Tibial artery (tissue), 4 donors: ENCODE results near the gene SLC25A21.

Experiments used
- DNase-seq, 2 donors: peaks; one replicate each; pipeline ENCODE4 v3.0.0-alpha.2; 2019
- H3K27ac ChIP-seq, 2 donors: fragments of 200-600 bp; sonication (generic) in 1 of 2; 1 replicate in 1 of 2; 2 replicates in 1 of 2; pipeline ENCODE4 v1.5.1; 2018 to 2019; ENCODE audit warnings: mild to moderate bottlenecking in 1 of 2
- H3K27me3 ChIP-seq, 2 donors: fragments of 200-600 bp; sonication (generic) in 1 of 2; one replicate each; pipeline versions ENCODE4 v1.5.1 to v1.6.0; 2016 to 2019
- H3K36me3 ChIP-seq, 3 donors: fragments of 200-600 bp; sonication (generic) in 2 of 3; one replicate each; pipeline ENCODE4 v1.5.1; 2016 to 2019; ENCODE audit warnings: mild to moderate bottlenecking in 2 of 3
- H3K4me1 ChIP-seq, 4 donors: fragments of 200-600 bp; sonication (generic) in 2 of 4; 1 replicate in 3 of 4; 2 replicates in 1 of 4; pipeline ENCODE4 v1.5.1; 2016 to 2019
- H3K4me3 ChIP-seq, 2 donors: fragments of 200-600 bp; sonication (generic) in 1 of 2; 1 replicate in 1 of 2; 2 replicates in 1 of 2; pipeline ENCODE4 v1.5.1; 2018 to 2019; ENCODE audit warnings: mild to moderate bottlenecking in 2 of 2
- H3K9me3 ChIP-seq, 3 donors: fragments of 200-600 bp; sonication (generic) in 1 of 3; one replicate each; pipeline ENCODE4 v1.5.1; 2016 to 2019
- CTCF ChIP-seq, 2 experiments: fragments of 200-600 bp in 1 of 2; fragments of 450-650 bp in 1 of 2; IDR thresholded peaks; one replicate each; pipeline ENCODE4 v1.5.1; 2017 to 2019; ENCODE audit warnings: antibody characterized with exemption in 2 of 2, mild to moderate bottlenecking in 1 of 2, moderate library complexity in 1 of 2
- intact Hi-C: fragments of 100-400 bp; cut with DNase I; formaldehyde crosslinking; loops from one replicate; pipeline ENCODE4 v1.15.0; 2023; ENCODE audit warnings: low total_unique reads

Gene SLC25A21

GRCh38 chr14:36996857-36997590 lies 175.4 kb downstream of the SLC25A21 start:
- H3K27ac ChIP-seq: no peak overlapping the region

GRCh38 chr14:36996133-36996856 lies 176.1 kb downstream of the SLC25A21 start:
- H3K27ac ChIP-seq: no peak overlapping the region
- no peak for DNase-seq
- no peak for TF ChIP-seq CTCF (IDR thresholded peaks at IDR 0.05)

More at GRCh38 chr14:36996857-36997590, 175.4 kb downstream of the SLC25A21 start:
- Histone ChIP-seq H3K9me3 (no peaks in the 10 kb centered on the region), H3K4me3 (no peak overlapping the region), H3K4me1 (peaks cover 0 to 21% (median 5%) of the 10 kb centered on the region in 4 donors), H3K27me3 (no peaks in the 10 kb centered on the region), H3K36me3 (no peaks in the 10 kb centered on the region)
- no peak for DNase-seq
- TF ChIP-seq CTCF (IDR thresholded peaks at IDR 0.05): no peak
- intact Hi-C loops: no loop called here

GRCh38 chr14:36989806-36990205 lies 182.6 kb downstream of the SLC25A21 start:
- no peak for TF ChIP-seq CTCF (IDR thresholded peaks at IDR 0.05)
- H3K36me3 ChIP-seq: no peaks in the 10 kb centered on the region
- H3K4me1 ChIP-seq: peaks cover 0 to 7% (median 0%) of the 10 kb centered on the region in 4 donors
- H3K27ac ChIP-seq: no peak overlapping the region
- DNase-seq: no peak
- no peaks in the 10 kb centered on the region for H3K27me3 ChIP-seq
- intact Hi-C loops: no loop called here
- no peaks in the 10 kb centered on the region for H3K9me3 ChIP-seq
- H3K4me3 ChIP-seq: no peak overlapping the region

More at GRCh38 chr14:36996133-36996856, 176.1 kb downstream of the SLC25A21 start:
- Histone ChIP-seq H3K9me3 (no peaks in the 10 kb centered on the region), H3K4me3 (no peak overlapping the region), H3K36me3 (no peaks in the 10 kb centered on the region), H3K27me3 (no peaks in the 10 kb centered on the region), H3K4me1 (peaks cover 0 to 21% (median 5%) of the 10 kb centered on the region in 4 donors)
- intact Hi-C loops: no loop called here

- H3K9me3 ChIP-seq: no peaks in the 10 kb centered on the region
- DNase-seq: no peak
- H3K27ac ChIP-seq: no peak overlapping the region
- H3K4me3 ChIP-seq: no peak overlapping the region
- TF ChIP-seq CTCF (IDR thresholded peaks at IDR 0.05): no peak
- intact Hi-C loops: no loop called here
- no peaks in the 10 kb centered on the region for H3K27me3 ChIP-seq
- peaks cover 0 to 7% (median 0%) of the 10 kb centered on the region in 4 donors for H3K4me1 ChIP-seq
- no peaks in the 10 kb centered on the region for H3K36me3 ChIP-seq
Observed at GRCh38 chr14:36988989-36989388, 183.4 kb downstream of the SLC25A21 start.

- H3K27ac ChIP-seq: no peak overlapping the region
- H3K9me3 ChIP-seq: no peaks in the 10 kb centered on the region
- H3K36me3 ChIP-seq: no peaks in the 10 kb centered on the region
- no peaks in the 10 kb centered on the region for H3K27me3 ChIP-seq
- DNase-seq: no peak
- intact Hi-C loops: no loop called here
- TF ChIP-seq CTCF (IDR thresholded peaks at IDR 0.05): no peak
- H3K4me1 ChIP-seq: peaks cover 0 to 7% (median 0%) of the 10 kb centered on the region in 4 donors
- H3K4me3 ChIP-seq: no peak overlapping the region
Observed at GRCh38 chr14:36988568-36988967, 183.8 kb downstream of the SLC25A21 start.
